HG03196 (cell line): ENCODE measurements around the gene PPME1.

Experiments
- ATAC-seq: cut with Tn5 transposase; IDR thresholded peaks from one replicate; pipeline ENCODE4 v1.9.1; 2021; ENCODE audit not compliant: unreplicated experiment

Gene PPME1

GRCh38 chr11:74225565-74225964 is 54.5 kb downstream of the PPME1 start:
- no peak for ATAC-seq

- no peak for ATAC-seq
These were observed 55.8 kb downstream of the PPME1 start for GRCh38 chr11:74226907-74227306.

DNA sequence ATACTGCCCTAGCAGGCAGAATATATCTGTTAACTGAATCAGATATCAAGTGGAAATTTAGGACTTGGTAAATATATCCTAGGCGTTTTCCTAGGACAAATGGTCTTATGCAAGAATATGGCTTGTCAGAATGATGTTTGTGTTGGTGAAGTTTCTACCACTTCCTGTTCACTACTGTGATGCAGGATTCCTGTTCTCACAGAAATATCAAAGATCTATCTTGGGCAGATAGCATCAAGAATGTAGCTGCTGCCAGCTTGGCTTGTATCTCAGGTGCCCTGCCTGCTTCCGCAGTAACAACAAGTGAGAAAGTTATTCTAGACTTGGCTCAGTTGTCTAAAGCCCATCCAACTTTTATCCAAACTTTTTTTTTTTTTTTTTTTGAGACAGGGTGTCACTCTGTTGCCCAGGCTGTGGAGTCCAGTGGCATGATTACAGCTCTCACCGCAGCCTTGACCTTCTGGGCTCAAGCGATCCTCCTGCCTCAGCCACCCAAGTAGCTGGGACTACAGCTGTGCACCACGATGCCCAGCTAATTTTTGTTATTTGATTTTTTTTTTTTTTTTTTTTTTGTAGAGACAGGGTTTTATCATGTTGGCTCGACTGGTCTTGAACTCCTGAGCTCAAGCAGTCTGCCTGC is 61.3 kb downstream of the PPME1 start:
- ATAC-seq, result no peak

- no peak for ATAC-seq
These were observed 62.6 kb downstream of the PPME1 start for GRCh38 chr11:74233683-74234082.

GRCh38 chr11:74235121-74235520 is 64.0 kb downstream of the PPME1 start:
- no peak for ATAC-seq

- ATAC-seq, result no peak
These were observed 66.5 kb downstream of the PPME1 start for GRCh38 chr11:74237541-74237940.

DNA sequence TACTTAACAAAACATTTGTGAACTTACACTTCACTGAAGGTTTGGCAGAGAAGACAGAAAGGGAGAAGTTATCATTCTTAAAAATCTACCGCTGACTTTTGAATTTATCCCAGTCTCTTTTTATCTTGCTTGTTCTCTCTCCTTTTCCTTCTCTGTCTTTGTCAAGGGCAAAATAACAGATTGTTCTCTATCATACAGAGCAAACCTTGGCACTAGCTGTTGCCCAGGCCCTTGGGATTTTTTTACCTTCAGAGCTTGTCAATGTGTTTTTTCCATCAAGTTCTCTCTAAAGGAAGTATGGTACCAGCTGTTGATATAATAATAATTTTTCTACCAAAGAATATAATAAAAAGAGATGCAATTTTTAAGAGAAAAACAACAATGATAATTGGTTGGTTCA is 67.2 kb downstream of the PPME1 start:
- no peak for ATAC-seq

- ATAC-seq, result no peak
These were observed 77.4 kb downstream of the PPME1 start for GRCh38 chr11:74248469-74248868.

GRCh38 chr11:74249496-74249895 is 78.4 kb downstream of the PPME1 start:
- no peak for ATAC-seq

DNA sequence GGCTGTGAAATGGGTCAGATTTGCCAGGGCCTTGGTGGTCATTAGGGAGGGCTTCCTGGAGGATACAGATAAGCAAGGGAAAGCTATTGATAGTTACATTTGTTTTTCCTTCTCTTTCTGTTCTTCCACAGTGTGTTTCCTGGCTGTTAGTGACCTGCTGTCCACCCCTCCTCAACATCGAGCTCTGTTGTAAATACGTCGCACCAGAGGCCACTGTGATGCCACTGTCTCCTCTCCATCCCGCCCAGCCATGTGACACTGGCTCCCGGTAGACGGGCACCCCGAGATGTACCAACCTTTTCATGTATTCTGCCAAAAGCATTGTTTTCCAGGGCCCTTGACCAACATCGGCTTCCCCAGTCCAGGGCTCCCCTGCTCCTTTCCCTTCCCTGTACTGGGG is 82.3 kb downstream of the PPME1 start:
- ATAC-seq, result no peak

- no peak for ATAC-seq
These were observed 84.8 kb downstream of the PPME1 start for GRCh38 chr11:74255741-74256375.

GRCh38 chr11:74256378-74257133 is 85.5 kb downstream of the PPME1 start:
- no peak for ATAC-seq

GRCh38 chr11:74257959-74258553 is 87.0 kb downstream of the PPME1 start:
- ATAC-seq, result no peak

DNA sequence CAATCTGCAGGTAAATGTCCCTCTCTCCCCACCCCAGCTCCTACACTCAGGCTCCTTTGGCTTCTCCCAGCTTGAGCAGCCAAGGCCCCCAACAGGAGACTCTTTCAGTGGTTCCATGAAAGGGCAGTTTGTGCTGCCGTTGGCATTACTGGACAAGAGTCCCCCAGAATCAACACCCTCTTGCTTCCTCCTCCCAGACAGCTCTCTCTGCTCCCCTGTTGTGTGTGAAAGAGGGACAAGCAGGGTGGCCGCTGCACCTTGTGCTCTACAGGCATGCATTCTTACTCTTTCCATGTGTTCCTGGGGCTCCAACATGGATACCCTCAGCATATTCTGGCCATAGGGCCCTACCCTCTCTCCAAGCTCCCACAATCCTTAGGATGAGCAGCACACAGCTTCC is 91.6 kb downstream of the PPME1 start:
- no peak for ATAC-seq

GRCh38 chr11:74265256-74265655 is 94.2 kb downstream of the PPME1 start:
- ATAC-seq, result no peak

DNA sequence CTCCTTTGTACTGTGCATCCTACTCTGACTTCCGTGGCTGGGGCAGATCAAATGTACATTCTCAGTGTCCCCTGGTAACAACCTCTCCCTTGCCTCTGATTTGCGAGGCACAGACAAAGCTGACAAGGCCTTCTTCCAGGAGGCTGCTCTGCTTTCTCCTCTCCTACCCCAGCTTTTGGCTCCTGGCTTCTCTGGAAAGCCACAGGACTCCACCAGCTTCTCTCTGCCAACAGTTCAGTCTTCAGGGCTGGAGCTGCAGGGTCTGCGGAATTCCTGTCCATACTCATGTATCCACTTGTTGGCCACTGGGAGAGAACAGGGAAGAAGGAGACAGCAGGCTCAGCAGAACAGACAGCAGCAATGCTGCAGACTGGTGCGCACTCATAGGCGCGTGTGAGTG is 95.9 kb downstream of the PPME1 start:
- ATAC-seq, result no peak

DNA sequence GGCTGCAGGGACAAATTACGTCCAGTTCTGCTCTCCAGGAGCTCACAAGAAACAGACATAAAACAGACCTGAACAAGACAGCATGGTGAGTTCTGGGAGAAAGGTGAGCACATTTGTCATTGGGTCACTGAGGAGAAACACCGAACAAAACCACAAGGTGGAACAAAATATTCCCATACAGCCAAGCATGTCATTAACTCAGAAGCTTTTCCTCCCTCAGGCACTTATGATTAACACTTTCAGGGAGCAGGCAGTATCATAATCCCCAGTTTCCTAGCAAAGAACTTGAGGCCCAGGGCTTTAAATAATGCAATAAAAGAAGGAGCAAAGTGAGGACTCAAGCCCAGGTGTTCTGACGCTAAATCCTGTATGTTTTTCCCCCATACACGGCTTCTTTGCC is 97.4 kb downstream of the PPME1 start:
- no peak for ATAC-seq

DNA sequence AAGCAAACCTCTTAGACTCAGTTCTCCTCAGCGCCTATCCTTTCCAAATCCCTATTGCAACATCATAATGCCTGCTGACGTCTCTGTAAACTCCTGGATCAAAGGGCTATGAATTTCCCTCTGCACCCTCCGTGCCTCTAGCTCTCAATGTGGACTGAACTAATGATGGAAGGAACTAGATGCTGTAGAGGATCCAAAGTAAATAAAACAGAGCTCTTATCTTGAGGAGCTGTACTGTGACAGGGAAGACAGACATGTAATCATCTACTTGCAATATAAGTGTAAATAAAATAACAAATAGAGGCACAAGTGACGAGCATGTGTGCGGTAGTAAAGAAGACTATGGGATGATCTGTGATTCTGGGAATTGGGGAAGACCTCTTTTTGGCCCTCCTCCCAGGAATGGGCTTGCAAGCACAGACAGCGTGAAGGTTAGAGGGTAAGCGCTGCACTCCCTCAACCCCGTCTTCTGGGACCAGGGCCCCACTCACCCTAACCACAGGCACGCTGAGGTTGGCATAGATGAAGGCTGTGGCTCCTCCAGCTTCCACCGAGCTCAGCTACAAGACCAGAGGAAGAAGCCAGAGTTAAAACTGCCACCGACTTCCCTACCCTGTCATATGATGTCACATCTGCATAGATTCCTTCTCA is 98.2 kb downstream of the PPME1 start:
- no peak for ATAC-seq

GRCh38 chr11:74272276-74272675 is 101.2 kb downstream of the PPME1 start:
- no peak for ATAC-seq

DNA sequence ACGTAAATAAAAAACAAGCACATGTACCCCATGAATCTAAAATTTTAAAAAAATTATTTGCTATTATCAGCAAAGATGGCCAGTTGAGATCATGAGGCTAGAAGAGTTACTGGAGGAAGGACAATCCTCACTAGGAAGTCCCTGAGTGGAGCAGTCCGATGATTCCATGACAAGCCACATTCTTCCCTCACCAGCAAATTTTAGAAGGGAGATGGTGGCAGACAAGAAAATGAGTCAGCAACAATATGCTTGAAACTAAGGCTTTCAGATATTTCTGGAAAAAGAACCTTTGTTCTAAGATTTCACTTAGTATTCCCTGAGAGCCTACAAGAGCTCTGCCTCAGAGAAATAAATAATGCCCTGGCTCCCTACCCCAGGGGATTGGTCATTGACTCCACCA is 105.5 kb downstream of the PPME1 start:
- ATAC-seq, result no peak

DNA sequence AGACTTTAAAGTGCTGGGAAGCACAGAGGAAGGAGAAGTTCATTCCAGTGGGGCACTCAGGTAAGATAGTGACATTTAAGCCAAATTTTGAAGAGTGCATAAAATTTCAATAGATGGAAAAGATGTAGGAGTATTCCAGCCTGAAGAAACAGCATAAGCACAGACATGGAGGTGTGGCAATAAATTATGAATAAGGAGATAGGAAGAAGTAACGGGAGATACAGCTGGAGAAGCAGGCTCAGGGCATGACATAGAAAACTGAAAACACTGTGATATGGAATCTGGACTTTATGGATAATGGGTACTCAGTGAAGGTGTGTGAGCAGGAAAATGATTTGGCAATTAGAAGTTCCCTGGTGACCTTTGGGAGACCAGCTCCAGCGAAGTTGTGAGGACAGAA is 107.0 kb downstream of the PPME1 start:
- ATAC-seq, result no peak
